Muscle layer of colon (tissue), 2 donors: ENCODE results near the gene TRAPPC6A.

Experiments
- H3K27ac ChIP-seq: one replicate; pipeline ENCODE4 v1.7.0; 2013; ENCODE audit warnings: low read depth, mild to moderate bottlenecking, low read length, moderate library complexity
- H3K27me3 ChIP-seq, 2 donors: one replicate each; pipeline ENCODE4 v1.7.0; 2013; ENCODE audit warnings: low read length in 2 of 2, mild to moderate bottlenecking in 2 of 2; ENCODE audit not compliant: insufficient read depth in 2 of 2, control insufficient read depth in 1 of 2
- H3K36me3 ChIP-seq: one replicate; pipeline ENCODE4 v1.7.0; 2013; ENCODE audit warnings: mild to moderate bottlenecking, low read length; ENCODE audit not compliant: insufficient read depth
- H3K4me1 ChIP-seq: one replicate; pipeline ENCODE4 v1.7.0; 2013; ENCODE audit warnings: mild to moderate bottlenecking, low read length; ENCODE audit not compliant: insufficient read depth
- H3K4me3 ChIP-seq, 2 donors: one replicate each; pipeline ENCODE4 v1.7.0; 2013; ENCODE audit warnings: low read length in 2 of 2, low read depth in 1 of 2, mild to moderate bottlenecking in 1 of 2, moderate library complexity in 1 of 2
- H3K9ac ChIP-seq: one replicate; pipeline ENCODE4 v1.7.0; 2013; ENCODE audit warnings: low read length
- H3K9me3 ChIP-seq: one replicate; pipeline ENCODE4 v1.7.0; 2013; ENCODE audit warnings: mild to moderate bottlenecking, low read length
- donor health status: abdominal sarcoma.
- donor health status: Adenocarcinoma of cecum.

Gene TRAPPC6A

DNA sequence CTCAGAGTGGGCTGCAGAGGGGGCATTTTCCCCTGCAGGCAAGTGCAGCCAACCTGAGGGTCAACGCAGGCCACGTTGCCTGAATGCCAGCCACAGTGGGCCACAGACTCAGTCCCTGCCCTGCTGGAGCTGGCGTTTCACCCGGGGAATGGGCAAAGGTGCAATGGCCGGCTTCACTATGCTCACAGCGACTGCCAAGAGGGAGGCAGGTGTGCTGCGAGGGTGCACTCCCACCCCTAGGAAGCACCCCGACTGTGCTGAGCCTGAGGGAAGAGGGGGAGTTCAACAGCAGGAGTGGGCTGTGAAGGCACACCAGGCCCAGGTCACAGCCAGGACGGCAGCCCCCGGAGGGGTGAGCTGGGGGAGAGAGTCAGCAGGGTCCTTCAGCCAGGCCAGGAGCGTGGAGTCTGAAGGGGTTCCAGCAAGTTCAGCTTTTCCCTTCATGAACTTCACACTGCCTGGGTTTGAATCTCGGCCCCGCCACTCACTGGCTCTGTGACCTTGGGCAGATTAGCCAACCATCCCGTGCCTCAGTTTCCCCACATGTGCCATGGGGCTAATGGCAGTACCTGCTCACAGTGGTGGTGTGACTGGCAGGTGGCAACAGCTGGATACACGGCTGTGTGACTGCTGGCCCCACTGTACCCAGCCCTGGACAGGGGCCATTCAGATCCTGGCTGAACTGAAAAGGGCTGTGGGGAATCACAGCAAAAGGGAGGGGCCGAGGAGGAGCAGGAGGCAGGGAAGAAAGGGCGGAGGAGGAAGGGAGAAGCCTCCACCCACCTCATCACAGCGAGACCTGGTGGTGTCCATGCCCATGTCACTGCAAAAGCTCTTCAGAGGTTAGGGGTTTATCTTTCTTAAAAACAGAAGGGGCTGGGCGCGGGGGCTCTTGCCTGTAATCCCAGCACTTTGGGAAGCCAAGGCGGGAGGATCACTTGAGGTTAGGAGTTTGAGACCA, 7.6 kb downstream of the TRAPPC6A start:
- no peaks in the 10 kb centered on the region for H3K9me3 ChIP-seq
- H3K4me3 ChIP-seq = no peak overlapping the region
- no peak overlapping the region for H3K27ac ChIP-seq
- no peak overlapping the region for H3K9ac ChIP-seq
- H3K4me1 ChIP-seq = no peaks in the 10 kb centered on the region
- no peaks in the 10 kb centered on the region for H3K36me3 ChIP-seq
- no peaks in the 10 kb centered on the region for H3K27me3 ChIP-seq

GRCh38 chr19:45169602-45170001, 8.4 kb downstream of the TRAPPC6A start:
- H3K36me3 ChIP-seq = no peaks in the 10 kb centered on the region
- H3K9me3 ChIP-seq = no peaks in the 10 kb centered on the region
- no peaks in the 10 kb centered on the region for H3K4me1 ChIP-seq
- no peak overlapping the region for H3K4me3 ChIP-seq
- no peak overlapping the region for H3K9ac ChIP-seq
- H3K27me3 ChIP-seq = no peaks in the 10 kb centered on the region
- H3K27ac ChIP-seq = no peak overlapping the region

DNA sequence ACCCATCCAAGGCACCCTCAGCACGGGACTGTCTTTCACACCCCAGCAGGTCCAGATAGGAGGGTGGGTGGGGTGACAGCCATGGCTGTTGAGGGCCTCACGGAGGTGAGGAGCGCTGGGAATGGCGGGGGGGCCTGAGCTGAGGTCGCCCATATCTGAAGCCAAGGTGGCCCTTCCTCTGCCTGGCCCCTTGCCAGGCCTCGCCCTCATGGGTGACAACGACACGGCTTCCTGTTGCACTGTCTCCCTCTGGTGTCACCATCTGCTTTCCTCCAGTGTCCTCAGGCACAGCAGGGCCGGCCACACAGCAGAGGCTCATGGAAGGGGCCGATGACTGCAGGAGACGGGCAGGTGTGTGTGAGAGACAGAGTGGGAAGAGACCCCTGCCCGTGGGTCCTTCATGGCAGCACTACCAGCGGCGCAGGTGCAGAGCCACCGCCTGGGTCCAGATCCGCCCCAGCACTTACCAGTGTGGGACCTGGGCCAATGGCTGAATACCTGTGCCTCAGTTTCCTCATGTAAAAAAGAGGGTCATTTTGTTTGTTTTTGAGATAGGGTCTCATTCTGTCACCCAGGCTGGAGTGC, 9.2 kb downstream of the TRAPPC6A start:
- Histone ChIP-seq H3K9me3 (no peaks in the 10 kb centered on the region), H3K4me1 (no peaks in the 10 kb centered on the region), H3K4me3 (no peak overlapping the region), H3K9ac (no peak overlapping the region), H3K27ac (no peak overlapping the region), H3K36me3 (no peaks in the 10 kb centered on the region), H3K27me3 (no peaks in the 10 kb centered on the region)

DNA sequence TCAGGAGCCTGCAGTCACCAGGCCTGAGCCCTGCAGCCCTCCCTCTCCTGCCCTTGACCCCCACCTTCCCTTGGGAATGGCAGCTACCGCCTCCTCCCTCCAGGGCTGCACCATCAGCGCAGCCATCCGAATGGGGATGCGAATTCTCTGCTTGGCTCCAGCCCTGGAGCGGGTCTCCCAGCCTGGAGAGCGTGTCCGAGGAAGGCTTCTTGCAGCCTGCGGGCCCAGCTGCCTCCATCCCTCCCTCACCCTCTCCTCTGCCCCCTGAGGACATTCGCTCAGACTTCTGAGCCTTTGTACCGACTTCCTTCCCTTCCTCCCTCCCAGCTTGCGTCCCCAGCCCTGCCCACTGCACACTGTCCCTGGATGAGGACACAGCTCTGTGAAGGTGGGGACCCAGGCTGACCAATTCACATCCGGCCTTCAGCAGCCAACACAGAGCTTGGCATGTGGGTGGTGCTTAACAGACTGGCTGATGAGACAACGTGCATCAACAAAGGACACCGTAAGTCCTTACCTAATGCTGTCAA, 11.2 kb downstream of the TRAPPC6A start:
- H3K4me3 ChIP-seq = no peak overlapping the region

GRCh38 chr19:45164577-45165335, 13.3 kb downstream of the TRAPPC6A start:
- Histone ChIP-seq H3K9ac (no peak overlapping the region), H3K4me1 (no peaks in the 10 kb centered on the region), H3K4me3 (no peak overlapping the region), H3K36me3 (no peaks in the 10 kb centered on the region), H3K27ac (no peak overlapping the region), H3K27me3 (peaks cover 0 to 27% of the 10 kb centered on the region in 2 donors), H3K9me3 (no peaks in the 10 kb centered on the region)

More for the DNA sequence above, 11.2 kb downstream of the TRAPPC6A start:
- no peaks in the 10 kb centered on the region for H3K4me1 ChIP-seq
- no peak overlapping the region for H3K27ac ChIP-seq
- no peak overlapping the region for H3K9ac ChIP-seq
- H3K36me3 ChIP-seq = no peaks in the 10 kb centered on the region
- peaks cover 0 to 7% of the 10 kb centered on the region in 2 donors for H3K27me3 ChIP-seq
- H3K9me3 ChIP-seq = no peaks in the 10 kb centered on the region

DNA sequence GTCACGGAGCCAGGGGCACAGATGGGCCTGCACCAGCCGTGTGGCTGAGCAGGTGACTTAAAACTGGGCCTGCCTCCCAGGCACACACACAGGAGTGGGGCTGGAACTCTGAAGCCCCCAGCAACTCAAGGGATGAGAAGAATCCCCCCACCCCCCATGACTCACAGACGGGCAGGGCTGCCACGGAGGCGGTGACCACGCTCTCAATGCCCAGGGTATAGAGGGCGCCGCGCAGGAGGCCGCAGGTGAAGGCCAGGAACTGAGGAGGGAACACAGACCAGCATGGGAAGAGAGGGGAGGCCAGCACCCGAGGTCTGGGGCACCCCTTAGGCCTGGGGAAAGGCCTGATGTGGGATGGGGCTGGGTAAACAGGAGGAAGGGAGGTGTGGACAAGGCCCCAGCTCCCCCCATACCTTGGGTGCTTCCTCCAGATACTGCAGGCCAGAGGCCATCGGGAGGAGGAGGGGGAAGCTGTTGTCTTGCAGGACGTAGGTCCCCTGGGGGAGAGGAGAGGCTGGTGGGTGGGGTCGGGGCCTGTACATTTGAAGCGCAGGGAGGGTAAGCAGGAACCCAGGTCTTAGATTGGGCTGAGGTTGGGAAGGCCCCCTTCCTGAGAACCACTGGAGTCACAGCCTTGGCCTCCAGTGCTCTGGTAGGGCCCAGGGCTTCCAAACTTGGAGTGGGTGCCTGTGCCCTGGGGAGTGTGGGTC, 14.1 kb downstream of the TRAPPC6A start:
- Histone ChIP-seq H3K36me3 (no peaks in the 10 kb centered on the region), H3K4me1 (no peaks in the 10 kb centered on the region), H3K9me3 (no peaks in the 10 kb centered on the region), H3K9ac (no peak overlapping the region), H3K27ac (no peak overlapping the region), H3K27me3 (peaks cover 0 to 36% of the 10 kb centered on the region in 2 donors), H3K4me3 (no peak overlapping the region)

- Histone ChIP-seq H3K27me3 (peaks cover 0 to 43% of the 10 kb centered on the region in 2 donors), H3K9me3 (no peaks in the 10 kb centered on the region), H3K4me3 (no peak overlapping the region), H3K27ac (no peak overlapping the region), H3K36me3 (no peaks in the 10 kb centered on the region), H3K9ac (no peak overlapping the region), H3K4me1 (no peaks in the 10 kb centered on the region)
Measured at GRCh38 chr19:45163156-45163555, 14.9 kb downstream of the TRAPPC6A start.

DNA sequence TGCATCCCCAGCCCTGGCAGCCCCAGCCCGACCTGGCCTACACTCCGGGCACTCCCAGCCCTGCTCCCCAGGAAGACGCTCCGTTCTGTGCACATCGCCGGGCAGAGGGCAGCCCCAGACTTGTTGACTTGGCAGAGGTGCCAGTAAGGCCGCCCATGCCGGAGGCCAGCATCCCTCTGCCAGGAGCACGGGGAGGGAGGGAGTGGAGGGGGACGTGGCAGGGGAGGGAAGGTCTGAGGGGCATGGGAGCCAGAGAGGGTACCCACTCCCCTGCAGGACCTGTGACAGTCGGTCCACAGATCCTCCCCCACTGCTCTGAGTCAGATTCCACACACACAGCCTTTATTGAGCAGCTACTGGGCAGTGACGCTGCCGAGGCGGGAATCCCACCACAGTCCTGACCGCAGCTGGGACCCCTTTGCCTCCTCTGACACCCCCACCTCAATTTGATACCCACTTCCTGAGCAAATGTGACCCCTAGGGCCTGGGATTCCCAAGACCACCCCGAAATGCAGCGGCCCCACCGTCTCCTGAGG, 15.4 kb downstream of the TRAPPC6A start:
- Histone ChIP-seq H3K27ac (no peak overlapping the region), H3K4me1 (no peaks in the 10 kb centered on the region), H3K36me3 (no peaks in the 10 kb centered on the region), H3K9ac (no peak overlapping the region), H3K4me3 (no peak overlapping the region), H3K27me3 (peaks cover 0 to 47% of the 10 kb centered on the region in 2 donors), H3K9me3 (no peaks in the 10 kb centered on the region)

- no peaks in the 10 kb centered on the region for H3K36me3 ChIP-seq
- no peak overlapping the region for H3K9ac ChIP-seq
- no peaks in the 10 kb centered on the region for H3K9me3 ChIP-seq
- peaks cover 0 to 47% of the 10 kb centered on the region in 2 donors for H3K27me3 ChIP-seq
- H3K4me1 ChIP-seq = no peaks in the 10 kb centered on the region
- H3K4me3 ChIP-seq = no peak overlapping the region
- no peak overlapping the region for H3K27ac ChIP-seq
Measured at GRCh38 chr19:45161738-45162607, 16.1 kb downstream of the TRAPPC6A start.
